ENCODE results near the gene ERG. TPM values are rescaled to one million over a fixed set of nuclear protein-coding genes. Genes with fewer than 3 reads are reported as not detected.

The ERG gene
- total RNA-seq, 1 experiment from 2014 or later, result 0.11 TPM

- Histone ChIP-seq H3K79me1 (ENCODE audit: insufficient read depth, low read depth, low read length, poor library complexity, severe bottlenecking) (no peaks in the 10 kb centered on the region), H3K79me2 (ENCODE audit: insufficient read depth, low read length) (no peaks in the 10 kb centered on the region), H3K23ac (ENCODE audit: insufficient read length, low read depth, low read length) (no peak overlapping the region), H2BK5ac (ENCODE audit: insufficient read length, low read length) (no peak overlapping the region), H3K4ac (ENCODE audit: low read depth, low read length) (no peak overlapping the region), H2AFZ (ENCODE audit: low read length) (no peak overlapping the region), H2BK120ac (ENCODE audit: low read depth, low read length, poor library complexity, severe bottlenecking) (no peak overlapping the region), H2BK20ac (ENCODE audit: low read depth, low read length, poor library complexity, severe bottlenecking) (no peak overlapping the region), H3T11ph (ENCODE audit: low read length) (no peak overlapping the region), H4K20me1 (ENCODE audit: control insufficient read depth, insufficient read depth, insufficient read length) (no peaks in the 10 kb centered on the region), H3K56ac (ENCODE audit: insufficient read length, low read depth, low read length) (no peak overlapping the region), H4K91ac (ENCODE audit: insufficient read length, low read depth, low read length) (no peak overlapping the region), H4K5ac (ENCODE audit: insufficient read length, low read depth, low read length) (no peak overlapping the region), H3K27ac (ENCODE audit: insufficient read length, low read depth, low read length) (no peak overlapping the region), H2AK5ac (ENCODE audit: insufficient read length, low read length) (no peak overlapping the region), H3K14ac (ENCODE audit: insufficient read depth, low read length) (no peak overlapping the region), H3K9ac (ENCODE audit: extremely low read depth, insufficient read length, low read length) (no peak overlapping the region), H3K9me3 (ENCODE audit: control insufficient read depth, low read depth, low read length) (no peaks in the 10 kb centered on the region), H2BK12ac (ENCODE audit: insufficient read length, low read depth, low read length) (no peak overlapping the region), H2BK15ac (ENCODE audit: low read depth, low read length) (no peak overlapping the region), H3K23me2 (ENCODE audit: insufficient read length, low read depth, low read length, poor library complexity, severe bottlenecking) (no peaks in the 10 kb centered on the region), H3K27me3 (ENCODE audit: insufficient read depth, low read length) (no peaks in the 10 kb centered on the region), H4K8ac (replicated peaks; ENCODE audit: insufficient read length, low read depth, low read length) (no peak overlapping the region), H3K4me2 (ENCODE audit: insufficient read depth, insufficient read length, low read length) (no peak overlapping the region), H3K18ac (ENCODE audit: insufficient read length, low read depth, low read length) (no peak overlapping the region), H3K4me1 (ENCODE audit: insufficient read depth, low read length) (no peaks in the 10 kb centered on the region; the same call in 1 of the 2 replicates)
- Mint-ChIP-seq H3K27me3 (ENCODE audit: low read depth) (peaks cover 2% of the 10 kb centered on the region), H3K9me3 (no peaks in the 10 kb centered on the region), H3K4me1 (peaks cover 13 to 17% of the 10 kb centered on the region in 2 experiments), H3K36me3 (ENCODE audit: insufficient read depth in 1 of 3, low read depth in 3 of 3) (no peaks in the 10 kb centered on the region), H3K4me3 (no peak overlapping the region), H3K27ac (no peak overlapping the region)
- DNase-seq, result no peak
- TF ChIP-seq CTCF (conservative IDR thresholded peaks at IDR 0.05), result no peak
- WGBS (ENCODE audit: extremely low coverage, insufficient read length, low lambda C conversion rate), result no CpG with 5 or more reads among the region's 5 CpGs
Observed at GRCh38 chr21:38495242-38495641, 3.0 kb downstream of the ERG start.

Measured in H9 (cell line).